ENCODE data around the gene ITLN2. TPM values are rescaled to one million over a fixed set of nuclear protein-coding genes. Genes with fewer than 3 reads are reported as not detected.

The ITLN2 gene
- total and polyA plus RNA-seq, 2 donors (not counting 3 experiments of a cell fraction or from before 2014, with no cell fraction given), result 0.46 TPM; not detected in 1

- POLR2A ChIA-PET, result no interaction called here
Measured at GRCh38 chr1:160999376-160999775, 44.8 kb upstream of the ITLN2 start.

More at GRCh38 chr1:160999376-160999775, 44.8 kb upstream of the ITLN2 start:
- Histone ChIP-seq H3K9me3 (replicated peaks; ENCODE audit: control insufficient read depth, insufficient read depth, low read length) (no peaks in the 10 kb centered on the region), H3K4me1 (ENCODE audit: control insufficient read depth, extremely low read depth, insufficient read depth, low read length) (peaks cover 24% of the 10 kb centered on the region), H2AFZ (ENCODE audit: low read depth, low read length) (no peak overlapping the region), H3K79me2 (ENCODE audit: control insufficient read depth, insufficient read depth, low read length) (peaks cover 2% of the 10 kb centered on the region), H3K4me3 (replicated peaks in 1 of 3; ENCODE audit: insufficient read depth in 1 of 3, low read depth in 1 of 3, low read length in 3 of 3) (no peak overlapping the region), H3K4me2 (ENCODE audit: insufficient read depth, low read length) (no peak overlapping the region), H4K20me1 (replicated peaks; ENCODE audit: control insufficient read depth, extremely low read depth, insufficient read depth, low read length) (no peaks in the 10 kb centered on the region), H3K9me1 (replicated peaks; ENCODE audit: control insufficient read depth, extremely low read depth, insufficient read depth, low read length) (no peaks in the 10 kb centered on the region), H3K9ac (replicated peaks; ENCODE audit: extremely low read depth, insufficient read depth, low read length) (no peak overlapping the region), H3K27me3 (ENCODE audit: control insufficient read depth in 2 of 2, insufficient read depth in 2 of 2, low read length in 2 of 2) (no peaks in the 10 kb centered on the region), H3K27ac (ENCODE audit: insufficient read depth, low read depth, low read length) (no peak overlapping the region), H3K36me3 (ENCODE audit: control insufficient read depth in 2 of 2, extremely low read depth in 1 of 2, insufficient read depth in 2 of 2, low read length in 2 of 2) (peaks cover 10 to 30% of the 10 kb centered on the region in 2 experiments)
- no TSS peak for BruUV-seq (replicated peaks)
- FAIRE-seq (no peak), DNase-seq (ENCODE audit: low read depth, low spot score) (no peak)
- dilution Hi-C loops (cut with MboI; ENCODE audit: extremely low pct_ligation_motif_present, low sequenced_read_pairs) (no loop called here), intact Hi-C loops (cut with micrococcal nuclease) (no loop called here)
- TF ChIP-seq POLR2A (IDR thresholded peaks at IDR 0.05; ENCODE audit: low read depth, low read length), result no peak
- no peak for TF ChIP-seq EZH2 (IDR thresholded peaks at IDR 0.05; ENCODE audit: borderline replicate concordance, low read depth, low read length, severe bottlenecking)
- no peak for TF ChIP-seq MYC (IDR thresholded peaks at IDR 0.05; ENCODE audit: low read depth, low read length)
- TF ChIP-seq, protein P1, sequence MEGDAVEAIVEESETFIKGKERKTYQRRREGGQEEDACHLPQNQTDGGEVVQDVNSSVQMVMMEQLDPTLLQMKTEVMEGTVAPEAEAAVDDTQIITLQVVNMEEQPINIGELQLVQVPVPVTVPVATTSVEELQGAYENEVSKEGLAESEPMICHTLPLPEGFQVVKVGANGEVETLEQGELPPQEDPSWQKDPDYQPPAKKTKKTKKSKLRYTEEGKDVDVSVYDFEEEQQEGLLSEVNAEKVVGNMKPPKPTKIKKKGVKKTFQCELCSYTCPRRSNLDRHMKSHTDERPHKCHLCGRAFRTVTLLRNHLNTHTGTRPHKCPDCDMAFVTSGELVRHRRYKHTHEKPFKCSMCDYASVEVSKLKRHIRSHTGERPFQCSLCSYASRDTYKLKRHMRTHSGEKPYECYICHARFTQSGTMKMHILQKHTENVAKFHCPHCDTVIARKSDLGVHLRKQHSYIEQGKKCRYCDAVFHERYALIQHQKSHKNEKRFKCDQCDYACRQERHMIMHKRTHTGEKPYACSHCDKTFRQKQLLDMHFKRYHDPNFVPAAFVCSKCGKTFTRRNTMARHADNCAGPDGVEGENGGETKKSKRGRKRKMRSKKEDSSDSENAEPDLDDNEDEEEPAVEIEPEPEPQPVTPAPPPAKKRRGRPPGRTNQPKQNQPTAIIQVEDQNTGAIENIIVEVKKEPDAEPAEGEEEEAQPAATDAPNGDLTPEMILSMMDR (IDR thresholded peaks at IDR 0.05; ENCODE audit: extremely low read depth in 1 of 2, insufficient read depth in 1 of 2, low read depth in 1 of 2, low read length in 2 of 2), result no peak
- no peak for TF ChIP-seq JUN (IDR thresholded peaks at IDR 0.05; ENCODE audit: borderline replicate concordance, insufficient read depth, insufficient read length, low read depth)
- TF ChIP-seq, protein P2, sequence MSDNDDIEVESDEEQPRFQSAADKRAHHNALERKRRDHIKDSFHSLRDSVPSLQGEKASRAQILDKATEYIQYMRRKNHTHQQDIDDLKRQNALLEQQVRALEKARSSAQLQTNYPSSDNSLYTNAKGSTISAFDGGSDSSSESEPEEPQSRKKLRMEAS (IDR thresholded peaks at IDR 0.05; ENCODE audit: insufficient read depth, insufficient read length), result no peak
- TF ChIP-seq GATA2 (IDR thresholded peaks at IDR 0.05; ENCODE audit: insufficient read depth, insufficient read length, low read depth, low read length), result no peak
- TF ChIP-seq FOS (IDR thresholded peaks at IDR 0.05; ENCODE audit: borderline replicate concordance, insufficient read depth, low read length), result no peak
- no peak for TF ChIP-seq POLR2AphosphoS5 (IDR thresholded peaks at IDR 0.05; ENCODE audit: insufficient read depth, low read depth, low read length)
- CTCF ChIA-PET, result interaction anchor here (0.9 to 3.5 kb wide), 3 partner anchors 9 to 99 kb away, joined by 3 to 9 read pairs (median 6); partner anchors contain the start of gene KLHDC9
